SK-N-SH treated with all-trans-retinoic acid at 6 μM for 48 hours (cell line): ENCODE data around the gene SLC25A41.

Experiments used
- SNAI2 ChIP-seq: fragments of 250-450 bp; sonication (Bioruptor Pico); IDR thresholded peaks from 2 replicates; pipeline ENCODE4 v1.5.0; 2020; ENCODE audit warnings: mild to moderate bottlenecking, moderate library complexity
- ZFP3 ChIP-seq: fragments of 250-450 bp; sonication (Bioruptor Pico); IDR thresholded peaks from 2 replicates; pipeline ENCODE4 v1.5.0; 2020; ENCODE audit warnings: mild to moderate bottlenecking, moderate library complexity
- ZFP30 ChIP-seq: fragments of 450-650 bp; formaldehyde crosslinking; IDR thresholded peaks from 2 replicates; pipeline ENCODE4 v1.5.0; 2022; ENCODE audit warnings: mild to moderate bottlenecking, moderate library complexity

- no peak for TF ChIP-seq ZFP30 (CRISPR knock-in tag)
- no peak for TF ChIP-seq SNAI2 (CRISPR knock-in tag)
- no peak for TF ChIP-seq ZFP3
Measured at GRCh38 chr19:6402837-6403608, 30.5 kb downstream of the SLC25A41 start.
